CD14-positive monocyte (primary cell): ENCODE measurements around the gene TFG. TPM values are rescaled to one million over a fixed set of nuclear protein-coding genes. Genes with fewer than 3 reads are reported as not detected.

Experiments
- DNase-seq, 3 donors: peaks; one replicate each; pipeline ENCODE4 v3.0.0-alpha.2; 2011 to 2022
- H2AFZ ChIP-seq: 2 replicates; pipeline ENCODE4 v1.6.0; 2012; ENCODE audit warnings: mild to moderate bottlenecking, low read depth, low read length, inconsistent platforms; ENCODE audit not compliant: insufficient read depth, poor library complexity, severe bottlenecking
- H3K27ac ChIP-seq, 2 donors: 1 replicate in 1 of 2; 2 replicates in 1 of 2; pipeline ENCODE4 v1.5.1; 2012 to 2013; ENCODE audit warnings: low read length in 2 of 2, control low read depth in 1 of 2, inconsistent platforms in 1 of 2, low read depth in 1 of 2, mild to moderate bottlenecking in 1 of 2
- H3K27me3 ChIP-seq, 2 donors: one replicate each; pipeline versions ENCODE4 v1.6.0 to v1.6.1; 2011 to 2013; ENCODE audit warnings: low read length in 2 of 2; ENCODE audit not compliant: control insufficient read depth in 2 of 2, insufficient read depth in 2 of 2
- H3K36me3 ChIP-seq, 2 donors: replicated peaks in 1 of 2; 1 replicate in 1 of 2; 2 replicates in 1 of 2; pipeline versions ENCODE4 v1.5.1 to v1.6.1; 2012 to 2013; ENCODE audit warnings: low read length in 2 of 2, control low read depth in 1 of 2, inconsistent platforms in 1 of 2, mild to moderate bottlenecking in 1 of 2; ENCODE audit not compliant: insufficient read depth in 2 of 2, control insufficient read depth in 1 of 2
- H3K4me1 ChIP-seq, 2 donors: 1 replicate in 1 of 2; 2 replicates in 1 of 2; pipeline versions ENCODE4 v1.5.1 to v1.6.1; 2012 to 2013; ENCODE audit warnings: low read length in 2 of 2, control low read depth in 1 of 2, inconsistent platforms in 1 of 2, mild to moderate bottlenecking in 1 of 2, moderate library complexity in 1 of 2; ENCODE audit not compliant: insufficient read depth in 2 of 2, control insufficient read depth in 1 of 2
- H3K4me2 ChIP-seq: replicated peaks from 2 replicates; pipeline ENCODE3; 2012; ENCODE audit warnings: low read length, moderate library complexity, mild to moderate bottlenecking; ENCODE audit not compliant: poor library complexity, severe bottlenecking; ENCODE audit errors: extremely low read depth
- H3K4me3 ChIP-seq, 3 experiments: fragments of 200-600 bp in 1 of 3; sonication (generic) in 1 of 3; replicated peaks in 1 of 3; 1 replicate in 2 of 3; 2 replicates in 1 of 3; pipeline ENCODE4 v1.5.1; 2011 to 2013; ENCODE audit warnings: low read length in 3 of 3, mild to moderate bottlenecking in 3 of 3, control low read depth in 2 of 3, low read depth in 2 of 3, inconsistent platforms in 1 of 3, moderate library complexity in 1 of 3
- H3K79me2 ChIP-seq: 2 replicates; pipeline ENCODE4 v1.6.0; 2012; ENCODE audit warnings: mild to moderate bottlenecking, control low read depth, inconsistent platforms, low read length, moderate library complexity; ENCODE audit not compliant: insufficient read depth
- H3K9ac ChIP-seq: 2 replicates; pipeline ENCODE4 v1.6.0; 2017; ENCODE audit warnings: low read length, mild to moderate bottlenecking; ENCODE audit not compliant: insufficient read depth, poor library complexity, severe bottlenecking
- H3K9me3 ChIP-seq, 2 donors: replicated peaks in 1 of 2; 1 replicate in 1 of 2; 2 replicates in 1 of 2; pipeline versions ENCODE4 v1.5.1 to v1.6.1; 2012 to 2013; ENCODE audit warnings: low read length in 2 of 2, control low read depth in 1 of 2; ENCODE audit not compliant: control insufficient read depth in 1 of 2, insufficient read depth in 1 of 2
- H4K20me1 ChIP-seq: 2 replicates; pipeline ENCODE4 v1.6.0; 2012; ENCODE audit warnings: mild to moderate bottlenecking, low read length, control low read depth, moderate library complexity; ENCODE audit not compliant: insufficient read depth
- H3K27ac Mint-ChIP-seq, 7 donors: one replicate each; pipeline ENCODE4 v1.8.0; 2020; ENCODE audit warnings: mild to moderate bottlenecking in 7 of 7, mixed read lengths in 7 of 7, moderate library complexity in 6 of 7, inconsistent platforms in 2 of 7
- H3K27me3 Mint-ChIP-seq, 3 donors: one replicate each; pipeline ENCODE4 v1.8.0; 2021 to 2022; ENCODE audit warnings: low read depth in 3 of 3, mild to moderate bottlenecking in 3 of 3, mixed read lengths in 3 of 3, moderate library complexity in 3 of 3, inconsistent platforms in 1 of 3
- H3K36me3 Mint-ChIP-seq, 2 donors: one replicate each; pipeline ENCODE4 v1.8.0; 2020; ENCODE audit warnings: mixed read lengths in 2 of 2, inconsistent platforms in 1 of 2, mild to moderate bottlenecking in 1 of 2
- H3K4me1 Mint-ChIP-seq: one replicate; pipeline ENCODE4 v1.8.0; 2020; ENCODE audit warnings: mild to moderate bottlenecking, mixed read lengths
- H3K4me3 Mint-ChIP-seq, 2 donors: one replicate each; pipeline ENCODE4 v1.8.0; 2020; ENCODE audit warnings: mild to moderate bottlenecking in 2 of 2, mixed read lengths in 2 of 2, moderate library complexity in 1 of 2
- H3K9me3 Mint-ChIP-seq, 7 donors: one replicate each; pipeline ENCODE4 v1.8.0; 2020 to 2022; ENCODE audit warnings: mixed read lengths in 7 of 7, mild to moderate bottlenecking in 6 of 7, moderate library complexity in 6 of 7, inconsistent platforms in 2 of 7
- WGBS: methylation state at CpG from one replicate; pipeline ENCODE4 v1.1.5; 2013; ENCODE audit warnings: missing lambda C conversion rate; ENCODE audit not compliant: insufficient coverage; 5-methylcytosine and 5-hydroxymethylcytosine counted together
- intact Hi-C, 2 donors: fragments of 100-400 bp; cut with micrococcal nuclease; formaldehyde crosslinking; loops; one replicate each; pipeline versions ENCODE4 v1.15.0 to v1.15.1; 2023
- polyA plus RNA-seq, 3 donors: library from polyadenylated mRNA; depleted of rRNA in 1 of 3; unstranded in 2 of 3; stranded (reverse) in 1 of 3; fragments of 300-500 nt in 2 of 3; fragments of >200 nt in 1 of 3; fragmentation: Illumina TruSeq in 2 of 3; gene quantifications; 1 replicate in 2 of 3; 2 replicates in 1 of 3; pipeline ENCODE4 v1.2.3, GENCODE V29; 2012 to 2021
- TF ChIP-seq, protein P1 (sequence below): fragments of 200-600 bp; IDR thresholded peaks from one replicate; pipeline ENCODE4 v1.8.0; 2022; ENCODE audit warnings: antibody characterized with exemption, mild to moderate bottlenecking

TFG gene
- polyA plus RNA-seq, 3 donors: 37.9 to 51.2 (median 44.8) TPM

- Histone ChIP-seq H3K9me3 (no peaks in the 10 kb centered on the region), H3K27me3 (no peaks in the 10 kb centered on the region), H3K4me3 (no peak overlapping the region), H3K79me2 (no peaks in the 10 kb centered on the region), H4K20me1 (no peaks in the 10 kb centered on the region), H3K4me1 (no peaks in the 10 kb centered on the region), H3K9ac (no peak overlapping the region), H3K4me2 (no peak overlapping the region), H2AFZ (no peak overlapping the region), H3K27ac (no peak overlapping the region), H3K36me3 (peaks cover 87 to 100% of the 10 kb centered on the region in 2 donors)
- no CpG with 5 or more reads among the region's 2 CpGs for WGBS
- Mint-ChIP-seq H3K27me3 (no peaks in the 10 kb centered on the region), H3K36me3 (peaks cover 79 to 85% of the 10 kb centered on the region in 2 donors), H3K4me3 (no peak overlapping the region), H3K4me1 (no peaks in the 10 kb centered on the region), H3K9me3 (no peaks in the 10 kb centered on the region), H3K27ac (no peak overlapping the region)
- intact Hi-C loops: no loop called here
- TF ChIP-seq, protein P1, sequence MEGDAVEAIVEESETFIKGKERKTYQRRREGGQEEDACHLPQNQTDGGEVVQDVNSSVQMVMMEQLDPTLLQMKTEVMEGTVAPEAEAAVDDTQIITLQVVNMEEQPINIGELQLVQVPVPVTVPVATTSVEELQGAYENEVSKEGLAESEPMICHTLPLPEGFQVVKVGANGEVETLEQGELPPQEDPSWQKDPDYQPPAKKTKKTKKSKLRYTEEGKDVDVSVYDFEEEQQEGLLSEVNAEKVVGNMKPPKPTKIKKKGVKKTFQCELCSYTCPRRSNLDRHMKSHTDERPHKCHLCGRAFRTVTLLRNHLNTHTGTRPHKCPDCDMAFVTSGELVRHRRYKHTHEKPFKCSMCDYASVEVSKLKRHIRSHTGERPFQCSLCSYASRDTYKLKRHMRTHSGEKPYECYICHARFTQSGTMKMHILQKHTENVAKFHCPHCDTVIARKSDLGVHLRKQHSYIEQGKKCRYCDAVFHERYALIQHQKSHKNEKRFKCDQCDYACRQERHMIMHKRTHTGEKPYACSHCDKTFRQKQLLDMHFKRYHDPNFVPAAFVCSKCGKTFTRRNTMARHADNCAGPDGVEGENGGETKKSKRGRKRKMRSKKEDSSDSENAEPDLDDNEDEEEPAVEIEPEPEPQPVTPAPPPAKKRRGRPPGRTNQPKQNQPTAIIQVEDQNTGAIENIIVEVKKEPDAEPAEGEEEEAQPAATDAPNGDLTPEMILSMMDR: no peak
- DNase-seq: no peak
These were observed 39.7 kb downstream of the TFG start for GRCh38 chr3:100748967-100749366.

DNA sequence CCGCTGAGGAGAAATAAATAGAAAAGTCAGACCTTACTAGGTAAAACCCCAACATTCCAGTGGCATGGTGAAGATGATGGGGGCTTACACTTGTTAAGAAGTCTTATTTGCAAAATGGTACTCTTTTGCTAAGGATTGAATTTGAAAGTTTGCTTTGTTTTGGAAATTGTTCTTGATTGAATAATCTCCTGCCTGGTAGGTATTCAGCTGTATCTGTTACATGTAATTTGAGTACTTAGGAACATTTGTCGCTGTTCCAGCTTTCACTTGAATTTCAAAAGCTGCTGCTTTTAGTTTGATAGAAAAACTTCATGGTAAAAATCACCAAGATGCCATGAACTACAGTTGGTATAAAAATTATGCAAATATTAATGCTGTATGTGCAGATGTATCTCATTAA is 44.6 kb downstream of the TFG start:
- Histone ChIP-seq H3K9ac (no peak overlapping the region), H3K4me3 (no peak overlapping the region), H4K20me1 (no peaks in the 10 kb centered on the region), H3K27ac (no peak overlapping the region), H3K27me3 (no peaks in the 10 kb centered on the region), H3K4me2 (no peak overlapping the region), H3K79me2 (no peaks in the 10 kb centered on the region), H2AFZ (no peak overlapping the region), H3K36me3 (peaks cover 41 to 66% of the 10 kb centered on the region in 2 donors), H3K4me1 (no peaks in the 10 kb centered on the region), H3K9me3 (no peaks in the 10 kb centered on the region)
- Mint-ChIP-seq H3K4me3 (no peak overlapping the region), H3K27me3 (no peaks in the 10 kb centered on the region), H3K36me3 (peaks cover 50 to 51% of the 10 kb centered on the region in 2 donors), H3K4me1 (no peaks in the 10 kb centered on the region), H3K9me3 (no peaks in the 10 kb centered on the region), H3K27ac (no peak overlapping the region)
- DNase-seq: no peak
- TF ChIP-seq, protein P1: no peak
- WGBS: no CpG with 5 or more reads among the region's 2 CpGs
- intact Hi-C loops: no loop called here
